ENCODE results near the gene FBXW5.

FBXW5 gene

DNA sequence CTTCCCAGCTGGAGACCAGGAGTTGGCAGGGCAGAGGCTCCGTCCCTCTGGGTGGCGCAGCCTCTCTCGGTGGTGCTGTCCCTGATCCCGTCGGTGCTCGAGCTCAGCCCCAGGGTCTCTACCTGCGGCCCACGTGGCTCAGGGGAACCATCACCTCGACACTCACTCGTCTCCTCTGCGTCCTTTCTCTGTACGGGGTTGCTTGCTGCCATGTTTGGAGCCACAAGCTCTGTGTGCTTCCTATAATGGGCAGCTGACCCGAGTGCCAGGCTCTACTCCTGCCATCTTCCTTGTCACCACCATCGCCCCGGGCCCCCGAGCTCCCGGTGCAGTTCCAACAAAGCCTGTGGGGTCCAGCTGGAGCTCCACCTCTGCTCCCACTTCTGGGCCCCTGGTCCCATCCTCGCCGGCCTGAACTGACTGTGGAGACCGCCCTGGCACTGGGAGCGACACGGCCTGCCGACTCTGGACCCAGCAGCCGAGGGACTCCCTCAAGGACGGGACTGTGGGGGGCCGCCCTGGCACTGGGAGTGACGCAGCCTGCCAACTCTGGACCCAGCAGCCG, 5.0 kb downstream of the FBXW5 start:
- H3K4me3 ChIP-seq (ENCODE audit: low read depth, low read length): no peak overlapping the region
- TF ChIP-seq, protein P1, sequence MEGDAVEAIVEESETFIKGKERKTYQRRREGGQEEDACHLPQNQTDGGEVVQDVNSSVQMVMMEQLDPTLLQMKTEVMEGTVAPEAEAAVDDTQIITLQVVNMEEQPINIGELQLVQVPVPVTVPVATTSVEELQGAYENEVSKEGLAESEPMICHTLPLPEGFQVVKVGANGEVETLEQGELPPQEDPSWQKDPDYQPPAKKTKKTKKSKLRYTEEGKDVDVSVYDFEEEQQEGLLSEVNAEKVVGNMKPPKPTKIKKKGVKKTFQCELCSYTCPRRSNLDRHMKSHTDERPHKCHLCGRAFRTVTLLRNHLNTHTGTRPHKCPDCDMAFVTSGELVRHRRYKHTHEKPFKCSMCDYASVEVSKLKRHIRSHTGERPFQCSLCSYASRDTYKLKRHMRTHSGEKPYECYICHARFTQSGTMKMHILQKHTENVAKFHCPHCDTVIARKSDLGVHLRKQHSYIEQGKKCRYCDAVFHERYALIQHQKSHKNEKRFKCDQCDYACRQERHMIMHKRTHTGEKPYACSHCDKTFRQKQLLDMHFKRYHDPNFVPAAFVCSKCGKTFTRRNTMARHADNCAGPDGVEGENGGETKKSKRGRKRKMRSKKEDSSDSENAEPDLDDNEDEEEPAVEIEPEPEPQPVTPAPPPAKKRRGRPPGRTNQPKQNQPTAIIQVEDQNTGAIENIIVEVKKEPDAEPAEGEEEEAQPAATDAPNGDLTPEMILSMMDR (IDR thresholded peaks at IDR 0.05; ENCODE audit: borderline replicate concordance, insufficient read depth, low read depth, low read length): no peak

DNA sequence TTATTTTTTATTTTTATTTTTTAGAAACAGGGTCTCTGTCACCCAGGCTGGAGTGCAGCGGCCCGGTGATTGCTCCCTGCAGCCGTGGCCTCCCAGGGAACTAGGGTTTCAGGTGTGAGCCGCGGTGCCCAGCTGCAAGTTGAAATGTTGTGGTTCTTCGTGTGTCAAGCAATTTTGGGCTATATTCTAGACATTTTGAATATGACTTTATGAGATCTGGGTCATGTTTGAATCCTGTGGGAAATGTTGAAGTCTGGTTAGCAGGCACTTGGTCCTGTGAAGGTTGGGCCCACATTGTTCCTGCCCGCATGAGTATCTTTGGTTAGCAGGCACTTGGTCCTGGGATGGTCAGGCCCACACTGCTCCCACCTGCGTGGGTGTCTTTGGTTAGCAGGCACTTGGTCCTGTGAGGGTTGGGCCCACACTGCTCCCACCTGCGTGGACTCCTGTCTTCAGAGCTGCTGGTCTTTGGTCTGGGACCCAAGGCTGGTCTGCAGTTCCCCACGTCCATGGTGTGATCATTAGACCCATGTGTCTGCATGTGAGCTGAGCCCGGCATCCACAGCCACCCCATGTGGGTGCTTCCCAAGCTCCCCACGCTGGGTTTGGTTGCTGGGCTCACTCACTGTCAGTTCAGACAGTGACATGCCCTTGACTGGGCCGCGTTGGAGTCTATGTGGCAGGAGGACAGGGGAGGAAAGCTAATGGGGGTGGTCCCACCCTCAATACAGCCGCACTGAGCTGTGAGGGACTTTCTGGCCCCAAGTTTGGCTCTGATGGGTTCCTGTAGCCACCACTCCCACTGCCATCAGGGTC, 7.1 kb downstream of the FBXW5 start:
- TF ChIP-seq, protein P1 (IDR thresholded peaks at IDR 0.05; ENCODE audit: borderline replicate concordance, insufficient read depth, low read depth, low read length): no peak
- no peak overlapping the region for H3K4me3 ChIP-seq (ENCODE audit: low read depth, low read length)

DNA sequence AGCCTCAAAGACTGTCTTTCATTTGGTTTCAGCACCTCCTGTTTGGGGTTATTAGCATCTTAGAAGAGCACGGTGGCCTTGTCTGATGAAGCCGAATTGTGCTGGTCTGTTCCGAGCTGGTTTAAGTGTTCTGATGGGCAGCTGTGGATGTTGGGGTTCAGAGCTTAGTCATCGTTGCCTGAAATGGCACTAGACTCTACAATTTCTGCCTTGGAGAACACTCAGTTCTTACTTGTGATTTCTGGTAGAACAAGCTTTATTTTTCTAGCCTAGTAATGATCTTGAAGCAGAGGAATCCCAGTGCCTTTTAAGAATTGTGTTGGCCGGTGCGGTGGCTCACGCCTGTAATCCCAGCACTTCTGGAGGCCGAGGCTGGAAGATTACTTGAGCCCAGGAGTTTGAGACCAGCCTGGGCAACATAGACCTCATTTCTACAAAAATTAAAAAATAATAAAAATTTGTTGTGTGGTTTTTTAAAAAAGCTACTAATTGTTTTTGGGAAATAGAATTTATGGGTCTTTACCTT, 7.8 kb downstream of the FBXW5 start:
- no peak overlapping the region for H3K4me3 ChIP-seq (ENCODE audit: low read depth, low read length)
- TF ChIP-seq, protein P1 (IDR thresholded peaks at IDR 0.05; ENCODE audit: borderline replicate concordance, insufficient read depth, low read depth, low read length): no peak

DNA sequence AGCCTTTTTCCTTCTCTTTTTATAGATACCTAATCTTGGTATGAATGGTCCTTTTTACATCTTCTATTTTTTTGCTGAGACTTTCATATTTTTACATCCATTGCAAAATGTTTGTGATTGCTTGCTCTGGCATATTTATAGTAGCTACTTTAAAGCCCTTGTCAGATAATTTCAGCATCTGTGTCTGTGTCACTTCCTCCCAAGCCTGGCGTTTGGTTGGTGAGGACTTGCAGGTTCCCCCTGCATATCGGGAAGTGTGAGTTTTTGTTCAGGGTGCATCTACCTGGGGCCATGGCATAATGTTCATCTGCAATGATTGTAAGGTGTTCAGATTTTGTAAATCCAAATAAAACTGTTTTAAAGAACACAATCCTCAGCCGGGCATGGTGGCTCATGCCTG, 8.9 kb downstream of the FBXW5 start:
- TF ChIP-seq, protein P1 (IDR thresholded peaks at IDR 0.05; ENCODE audit: borderline replicate concordance, insufficient read depth, low read depth, low read length): no peak
- no peak overlapping the region for H3K4me3 ChIP-seq (ENCODE audit: low read depth, low read length)

DNA sequence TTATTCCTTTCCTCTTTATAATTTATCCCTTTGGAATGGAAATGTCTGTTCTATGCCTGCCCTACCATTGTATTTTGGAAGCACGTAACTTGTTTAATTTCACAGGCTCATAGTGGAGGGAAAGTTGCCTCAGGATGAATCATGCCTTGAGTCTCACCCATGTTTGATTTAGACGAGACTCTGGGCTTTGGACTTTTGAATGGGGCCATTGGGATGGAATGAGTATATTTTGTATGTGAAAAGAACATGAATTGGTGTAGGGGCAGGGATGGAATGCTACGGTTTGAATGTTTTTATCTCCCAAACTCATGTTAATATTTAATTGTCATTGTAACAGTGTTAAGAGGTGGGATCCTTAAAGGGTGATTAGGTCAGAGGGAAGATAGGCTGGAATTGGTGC, 10.3 kb downstream of the FBXW5 start:
- TF ChIP-seq, protein P1 (IDR thresholded peaks at IDR 0.05; ENCODE audit: borderline replicate concordance, insufficient read depth, low read depth, low read length): no peak
- no peak overlapping the region for H3K4me3 ChIP-seq (ENCODE audit: low read depth, low read length)

DNA sequence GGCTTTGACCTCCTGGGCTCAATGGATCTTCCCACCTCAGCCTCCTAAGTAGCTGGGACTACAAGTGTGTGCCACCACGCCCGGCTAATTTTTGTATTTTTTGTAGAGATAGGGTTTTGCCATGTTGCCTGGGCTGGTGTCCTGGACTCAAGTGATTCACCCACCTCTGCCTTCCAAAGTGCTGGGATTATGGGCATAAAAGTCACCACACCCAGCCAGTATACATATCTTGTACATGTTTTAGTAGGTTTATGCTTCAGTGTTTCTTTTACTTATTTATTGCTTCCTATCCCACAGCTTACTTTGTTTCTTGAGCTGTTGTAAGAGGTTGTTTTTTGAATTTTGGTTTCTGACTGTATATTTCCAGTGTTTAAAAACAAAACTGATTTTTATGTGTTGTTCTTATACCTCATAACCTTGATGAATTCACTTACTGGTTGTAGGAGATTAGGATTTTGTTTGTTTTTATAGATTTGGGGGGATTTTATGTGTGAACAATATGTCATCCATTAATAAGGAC, 12.9 kb downstream of the FBXW5 start:
- TF ChIP-seq, protein P1 (IDR thresholded peaks at IDR 0.05; ENCODE audit: borderline replicate concordance, insufficient read depth, low read depth, low read length): no peak

More for the DNA sequence above, 12.9 kb downstream of the FBXW5 start:
- no peak overlapping the region for H3K4me3 ChIP-seq (ENCODE audit: low read depth, low read length)

All from GM12875 (cell line).